ENCODE results near the gene NRIP1. TPM values are rescaled to one million over a fixed set of nuclear protein-coding genes. Genes with fewer than 3 reads are reported as not detected.

NRIP1 gene
- polyA plus RNA-seq, 1 donor = 56.8 TPM

DNA sequence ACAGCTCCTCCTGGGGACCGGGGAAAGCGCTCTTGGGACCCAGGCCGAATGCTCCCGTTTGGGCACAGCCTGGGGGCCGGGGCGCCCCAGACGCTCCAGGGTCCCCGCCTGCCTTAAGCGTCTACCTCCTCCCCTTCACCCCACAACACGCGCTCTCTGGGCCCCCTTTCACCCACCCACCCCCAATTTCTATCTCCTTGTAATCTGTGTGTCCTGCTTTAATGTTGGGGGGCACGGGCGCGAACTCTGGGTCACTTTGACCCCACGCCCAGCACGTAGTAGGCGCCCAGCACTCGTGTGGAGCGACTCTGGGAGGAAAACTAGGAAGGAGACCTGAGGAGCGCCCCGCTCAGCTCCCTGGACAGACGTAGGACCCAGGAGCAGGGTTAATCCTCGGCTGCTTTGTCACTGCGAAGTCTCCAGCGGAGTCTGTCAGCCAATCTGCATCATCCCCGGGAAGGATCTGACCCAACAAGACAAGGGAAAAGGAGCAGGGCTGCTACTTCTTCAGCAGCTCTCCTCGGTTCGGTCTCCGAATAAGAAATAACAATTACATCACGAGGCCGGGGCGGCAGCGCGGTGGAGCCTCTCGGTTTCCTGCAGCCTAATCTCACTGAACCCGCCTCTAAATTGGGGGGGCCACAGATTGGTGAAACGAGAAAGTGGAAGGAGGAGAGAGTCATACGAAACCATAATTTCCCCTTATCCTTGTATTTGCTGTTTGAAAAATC is 757 bp upstream of the NRIP1 start:
- peak; percentile 90 for DNase-seq

DNA sequence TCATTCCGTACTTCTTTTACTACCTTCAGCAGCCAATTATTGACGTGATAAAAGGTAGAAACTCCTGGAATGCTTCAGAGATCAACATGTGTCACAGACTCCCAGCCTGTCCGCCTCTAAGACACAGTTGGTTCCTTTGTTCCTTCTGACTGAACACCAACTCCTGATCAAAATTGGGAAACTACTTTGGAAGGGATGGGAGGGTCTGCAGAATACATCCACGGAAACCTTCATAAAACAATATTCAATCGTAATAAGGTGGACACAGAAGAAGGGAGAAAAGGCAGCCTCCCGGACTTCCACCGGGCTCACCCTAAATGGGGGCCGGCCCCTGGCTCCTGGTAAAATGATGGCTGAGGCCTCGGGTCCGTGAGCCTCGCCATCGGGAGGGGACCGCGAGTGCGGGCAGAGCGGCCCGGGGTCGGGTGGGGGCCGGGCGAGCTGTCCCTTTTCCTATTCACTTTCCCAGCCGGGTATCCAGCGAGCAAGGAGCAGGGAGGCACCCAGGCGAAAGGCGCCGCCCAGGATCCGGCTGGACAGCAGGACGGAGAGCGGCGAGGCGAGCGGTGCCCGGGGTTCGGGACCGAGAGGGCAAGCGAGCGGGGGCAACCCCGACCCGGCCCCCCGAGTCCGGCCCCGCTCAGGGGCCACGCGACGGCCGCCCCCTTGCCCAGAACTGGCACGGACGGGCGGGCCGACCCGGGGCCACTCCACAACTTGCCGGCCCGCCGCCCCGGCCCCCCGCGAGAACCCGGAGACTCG is 805 bp downstream of the NRIP1 start:
- DNase-seq = peak; percentile 58

DNA sequence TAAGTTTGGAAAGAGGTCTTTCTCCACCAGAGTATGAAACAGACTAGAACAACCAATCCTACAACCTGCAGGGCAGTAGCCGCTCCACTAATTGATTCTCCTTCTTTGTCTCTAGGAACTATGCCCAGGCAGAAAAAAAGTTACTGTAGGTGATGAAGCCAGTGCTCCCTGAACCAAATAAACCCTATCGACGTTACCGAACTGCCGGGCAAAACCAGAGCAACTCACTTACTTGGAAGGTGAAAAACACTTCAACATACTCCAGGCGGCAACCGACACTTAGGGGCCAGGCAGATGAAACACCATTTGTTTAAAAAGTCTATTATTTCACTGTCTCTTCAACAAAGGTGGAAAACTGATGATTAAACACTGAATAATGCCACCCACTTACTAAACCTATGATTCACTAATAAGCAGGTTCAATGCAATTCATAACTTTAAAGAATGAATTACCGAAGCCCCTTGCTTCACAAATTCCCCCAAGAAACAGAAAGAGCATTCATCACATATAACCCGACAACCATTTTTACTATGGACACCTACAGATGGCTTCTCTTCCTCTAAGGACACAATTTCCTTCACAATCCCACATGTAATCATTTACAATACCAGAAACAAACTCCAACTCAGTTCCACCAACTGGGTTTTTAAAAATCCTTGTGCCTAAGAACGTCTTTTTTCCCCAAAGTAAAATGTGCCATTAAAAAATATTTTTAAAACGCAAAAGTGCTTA is 1.6 kb downstream of the NRIP1 start:
- no peak for DNase-seq

DNA sequence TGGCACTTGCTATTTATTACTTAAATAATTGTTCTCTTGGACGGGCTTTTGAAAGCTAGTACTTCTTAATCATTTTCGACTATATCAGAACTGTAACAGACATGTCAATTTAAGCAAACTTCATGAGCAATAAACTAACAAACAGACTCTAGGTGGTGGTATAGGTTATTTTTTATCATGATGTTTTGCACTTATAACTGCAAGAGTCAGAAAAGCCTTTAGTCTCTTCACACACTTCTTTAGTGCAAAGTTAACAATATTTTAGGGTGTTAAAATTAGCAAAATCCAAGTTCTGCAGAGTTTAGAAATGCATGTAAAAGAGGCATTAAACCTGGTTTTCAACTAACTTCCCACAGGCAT is 2.2 kb downstream of the NRIP1 start:
- no peak for DNase-seq

DNA sequence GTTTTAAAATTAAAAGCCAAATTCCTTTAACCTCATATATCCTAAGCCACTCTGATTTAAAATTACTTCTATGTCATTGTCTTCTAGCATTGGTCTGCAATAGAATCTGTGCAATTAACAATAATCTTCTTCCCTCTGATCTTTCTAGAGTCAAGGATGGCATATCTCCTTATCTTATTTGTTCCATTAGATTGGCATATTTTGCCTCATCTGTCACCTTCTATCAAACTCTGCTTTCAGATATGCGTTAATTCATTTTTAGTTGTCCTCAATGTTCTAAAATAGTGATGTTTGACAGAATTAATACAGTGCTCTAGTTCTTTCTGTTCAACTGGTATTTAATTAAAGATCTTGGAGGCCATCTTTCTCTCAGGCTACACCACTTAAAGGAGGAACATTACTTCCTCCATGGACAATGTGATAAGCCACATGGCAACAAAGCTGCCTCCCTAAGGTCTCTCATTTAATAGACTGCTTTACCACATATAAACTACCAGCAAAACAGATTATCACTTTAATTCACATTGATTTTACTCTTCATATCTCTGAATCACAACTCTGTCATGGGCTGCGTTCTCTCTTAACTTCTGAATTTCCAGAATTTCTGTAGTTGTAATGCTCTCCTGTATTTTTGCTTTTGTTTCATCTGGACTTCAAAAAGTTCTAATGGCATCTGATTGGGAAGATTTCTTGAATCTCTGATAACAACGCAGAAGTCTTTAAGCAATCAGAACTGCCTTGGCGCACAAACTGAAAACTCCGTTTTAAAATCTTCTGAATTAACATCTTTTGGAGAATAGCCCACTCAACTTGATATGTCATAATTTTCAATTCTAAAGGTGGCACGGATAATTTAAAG is 2.8 kb downstream of the NRIP1 start:
- DNase-seq = no peak

DNA sequence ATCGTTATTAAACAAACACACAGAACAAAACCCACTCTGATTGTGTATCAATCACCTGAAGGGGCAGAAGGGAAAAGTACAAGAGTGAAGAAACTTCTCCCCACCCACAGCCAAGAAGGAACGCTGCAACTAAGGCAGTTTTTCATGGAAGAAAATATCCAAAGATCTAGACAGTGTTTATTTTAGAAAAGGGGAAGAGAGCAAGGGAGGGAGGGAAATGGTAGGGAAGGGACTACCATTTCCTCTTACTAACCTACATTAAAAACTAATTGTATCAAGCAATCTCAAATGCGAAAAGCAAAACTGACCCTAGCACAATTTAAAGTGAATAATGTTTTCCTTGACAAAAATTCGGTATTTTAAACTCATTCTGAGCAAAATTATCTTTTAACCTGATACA is 3.5 kb downstream of the NRIP1 start:
- no peak for DNase-seq

DNA sequence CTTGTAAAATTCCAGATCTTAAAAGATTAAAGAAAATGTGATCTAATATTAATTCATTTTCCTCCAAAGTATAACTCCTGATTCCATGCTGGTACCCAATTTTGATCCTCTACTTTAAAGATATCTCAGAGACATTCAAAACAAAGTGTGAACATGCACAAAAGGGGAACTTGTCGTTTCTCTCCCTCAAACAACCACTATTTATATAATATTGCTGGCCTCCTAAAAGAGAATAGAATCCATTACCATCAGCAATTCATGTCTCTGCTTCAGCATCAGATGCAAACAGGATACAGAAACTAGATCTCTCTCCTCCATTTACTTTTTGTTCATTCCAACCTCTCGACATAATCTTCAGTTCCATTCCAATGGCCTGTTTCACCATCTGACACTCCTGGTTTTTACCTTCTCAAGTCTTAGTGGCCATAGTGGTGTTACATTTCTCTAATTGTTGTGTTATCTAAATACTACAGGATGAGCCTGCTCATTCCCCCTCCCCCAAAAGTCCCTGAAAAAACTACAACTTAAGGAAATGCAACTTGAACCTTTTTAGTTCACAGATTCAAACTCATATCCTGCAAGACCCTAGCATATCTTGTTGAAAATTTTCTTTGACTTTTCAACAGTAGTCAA is 4.1 kb downstream of the NRIP1 start:
- no peak for DNase-seq

DNA sequence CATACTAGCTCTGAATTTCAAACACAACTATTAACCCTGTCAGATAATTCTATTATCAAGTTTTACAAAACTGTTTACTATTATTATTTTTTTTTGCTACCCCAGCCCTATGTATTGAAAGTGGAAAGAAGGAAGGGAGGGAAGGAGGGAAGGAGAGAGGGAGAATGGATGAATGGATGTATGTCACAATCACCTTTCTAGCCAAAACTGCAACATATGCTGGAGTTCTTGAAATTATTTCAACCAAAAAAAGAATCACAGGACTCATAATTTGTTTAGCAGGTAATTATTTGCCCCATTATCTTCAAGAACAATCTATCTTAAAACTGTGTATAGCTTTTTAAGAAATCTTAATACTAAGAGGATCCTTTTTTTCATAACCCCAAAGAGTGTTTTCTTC is 5.4 kb downstream of the NRIP1 start:
- DNase-seq = no peak

DNA sequence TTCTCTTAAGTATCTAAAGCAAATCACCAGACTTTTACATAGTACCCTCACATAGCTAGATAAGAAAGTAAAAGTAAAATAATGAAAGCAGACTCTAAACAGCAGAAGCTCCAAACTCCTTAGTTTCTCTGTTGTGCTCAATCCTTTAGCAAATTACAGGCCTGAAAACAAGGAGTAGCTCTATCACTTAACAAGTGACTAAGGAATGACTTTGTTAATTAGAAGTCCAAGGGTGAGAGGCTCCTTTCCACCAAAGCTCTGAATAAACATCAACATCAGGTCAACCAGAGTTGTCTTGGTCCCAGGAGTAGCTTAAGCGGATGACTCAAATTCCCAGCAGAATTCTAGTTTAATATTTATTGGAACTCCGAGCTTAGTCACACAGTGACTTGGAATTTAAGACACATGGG is 5.9 kb downstream of the NRIP1 start:
- no peak for DNase-seq

DNA sequence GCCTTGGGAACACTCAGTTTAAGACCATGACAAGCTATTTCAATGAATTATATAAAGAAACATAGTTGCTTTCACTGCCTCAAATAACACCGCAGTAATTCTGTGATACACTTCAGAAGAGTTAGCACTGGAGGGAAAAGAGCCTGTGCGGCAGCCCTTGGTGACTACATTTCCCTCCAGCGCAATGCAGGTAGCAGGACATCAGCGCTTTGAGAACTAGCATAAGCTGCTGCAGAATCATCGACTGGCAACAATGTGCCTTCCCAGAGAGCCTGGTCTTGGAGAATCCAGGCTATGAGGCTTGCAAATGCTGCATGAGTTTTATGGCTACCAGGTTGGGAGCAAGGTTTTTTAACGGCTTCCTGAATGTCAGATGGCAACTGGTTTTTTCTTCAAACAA is 7.5 kb downstream of the NRIP1 start:
- no peak for DNase-seq

DNA sequence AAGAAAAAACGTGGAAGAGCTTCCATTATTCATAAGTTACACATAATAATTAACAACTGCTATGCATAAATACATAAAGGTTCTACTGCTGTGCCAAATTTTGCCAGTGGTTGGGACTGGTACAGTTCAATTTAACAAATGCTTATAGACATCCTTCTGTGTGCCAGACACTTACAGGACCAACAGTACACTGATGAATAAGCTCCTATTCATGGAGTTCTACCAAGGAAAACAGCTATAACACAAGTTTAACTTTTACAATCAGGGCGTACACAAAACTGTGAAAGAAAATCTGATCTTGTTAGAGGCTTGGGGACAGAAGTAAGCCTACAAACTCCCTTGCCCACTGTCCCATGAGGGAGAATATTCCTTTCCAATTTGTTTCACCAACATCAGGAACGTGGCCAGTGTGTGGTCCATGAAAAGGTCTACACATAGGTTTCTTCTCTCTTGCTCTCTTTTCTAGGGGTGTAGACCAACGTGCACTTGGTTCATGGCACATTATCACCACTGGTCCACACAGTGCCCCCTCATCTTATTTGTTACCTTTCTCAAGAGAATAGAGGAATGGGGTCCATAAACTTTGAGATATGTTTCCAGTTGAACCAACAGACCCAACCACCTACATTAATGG is 10.1 kb downstream of the NRIP1 start:
- DNase-seq = no peak

DNA sequence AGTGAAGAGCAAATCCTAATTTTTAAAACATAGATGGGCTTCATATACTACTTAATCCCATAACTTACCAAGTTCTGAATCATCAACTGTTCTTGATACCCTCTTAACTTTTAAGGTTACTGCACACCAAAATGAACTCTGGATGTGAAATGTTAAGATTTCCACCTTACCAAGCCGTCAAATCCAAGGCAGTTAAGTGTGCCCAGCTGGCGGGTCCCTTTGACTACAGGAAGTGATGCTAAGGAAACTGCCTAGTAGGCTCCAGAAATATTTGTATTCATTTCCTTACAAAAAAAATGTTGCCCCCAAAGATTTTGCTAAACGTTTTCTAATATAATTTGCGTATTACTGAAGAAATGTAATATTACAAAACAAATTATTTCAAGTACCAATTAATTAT is 10.7 kb downstream of the NRIP1 start:
- no peak for DNase-seq

DNA sequence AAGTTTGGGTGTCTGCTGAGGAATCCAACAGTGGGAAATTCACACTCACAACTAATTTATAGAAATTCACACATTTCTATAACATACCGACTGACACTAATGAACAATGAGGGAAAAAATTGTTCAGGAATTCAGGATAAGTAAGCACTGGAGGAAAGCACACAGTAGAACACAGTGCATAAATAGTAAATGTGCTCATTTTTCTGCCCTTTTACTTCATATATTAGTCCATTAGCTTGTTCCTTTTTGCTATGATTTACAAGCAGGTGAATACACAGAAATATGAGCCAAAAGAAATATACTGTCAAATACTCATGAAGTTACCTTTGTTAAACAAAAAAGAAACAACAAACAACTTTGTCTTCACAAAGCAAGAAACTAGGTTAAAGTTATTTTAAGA is 11.3 kb downstream of the NRIP1 start:
- no peak for DNase-seq

DNA sequence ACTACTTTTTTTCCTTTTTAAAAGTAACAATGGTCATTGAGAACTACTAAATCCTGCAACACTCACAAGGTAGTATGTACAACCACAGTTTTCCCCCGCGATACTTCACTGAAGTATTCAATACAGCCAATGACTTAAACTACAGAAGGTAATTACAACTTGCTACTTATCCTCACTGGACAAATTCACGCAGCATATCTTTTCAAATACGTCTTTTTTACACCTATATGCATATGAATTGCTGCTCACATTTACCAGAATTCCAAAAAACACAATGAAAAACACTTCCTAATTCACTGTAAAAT is 12.4 kb downstream of the NRIP1 start:
- DNase-seq = no peak

DNA sequence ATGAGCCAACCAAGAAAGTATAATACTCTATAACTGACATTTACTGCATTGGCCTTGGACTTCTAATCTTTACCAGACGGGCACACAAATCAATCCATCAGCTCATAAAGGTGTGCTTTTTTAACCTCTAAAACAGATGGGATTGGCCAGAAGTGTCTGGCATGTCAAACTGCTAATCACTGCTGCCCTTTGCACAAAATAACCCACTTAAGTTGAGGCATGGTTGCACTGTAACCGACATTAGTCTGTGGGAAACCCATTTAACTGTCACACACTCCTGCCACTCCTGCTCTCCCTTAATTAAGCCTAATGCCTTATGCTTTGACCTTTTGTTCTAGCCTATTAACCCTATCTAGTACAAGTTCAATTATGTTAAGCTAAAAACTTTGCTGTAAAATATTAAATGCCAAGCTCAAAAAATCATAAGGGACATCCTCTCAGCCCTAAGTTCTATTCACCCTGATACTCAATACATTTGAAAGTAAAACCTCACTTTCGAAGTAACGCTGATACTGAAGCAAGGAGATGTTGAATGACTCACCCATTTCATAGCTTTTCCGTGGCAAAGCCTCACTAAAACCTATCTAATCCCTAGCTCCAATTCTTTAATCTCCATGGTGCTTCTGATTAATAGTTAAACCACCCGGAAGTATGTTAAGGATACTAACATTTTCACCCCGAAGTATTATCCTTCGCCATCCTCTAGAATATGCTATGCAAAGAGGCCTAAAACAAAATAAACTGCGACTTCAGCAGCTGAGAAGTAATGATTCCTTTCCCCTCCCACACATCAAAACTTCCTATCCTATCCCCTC is 12.9 kb downstream of the NRIP1 start:
- DNase-seq = no peak

DNA sequence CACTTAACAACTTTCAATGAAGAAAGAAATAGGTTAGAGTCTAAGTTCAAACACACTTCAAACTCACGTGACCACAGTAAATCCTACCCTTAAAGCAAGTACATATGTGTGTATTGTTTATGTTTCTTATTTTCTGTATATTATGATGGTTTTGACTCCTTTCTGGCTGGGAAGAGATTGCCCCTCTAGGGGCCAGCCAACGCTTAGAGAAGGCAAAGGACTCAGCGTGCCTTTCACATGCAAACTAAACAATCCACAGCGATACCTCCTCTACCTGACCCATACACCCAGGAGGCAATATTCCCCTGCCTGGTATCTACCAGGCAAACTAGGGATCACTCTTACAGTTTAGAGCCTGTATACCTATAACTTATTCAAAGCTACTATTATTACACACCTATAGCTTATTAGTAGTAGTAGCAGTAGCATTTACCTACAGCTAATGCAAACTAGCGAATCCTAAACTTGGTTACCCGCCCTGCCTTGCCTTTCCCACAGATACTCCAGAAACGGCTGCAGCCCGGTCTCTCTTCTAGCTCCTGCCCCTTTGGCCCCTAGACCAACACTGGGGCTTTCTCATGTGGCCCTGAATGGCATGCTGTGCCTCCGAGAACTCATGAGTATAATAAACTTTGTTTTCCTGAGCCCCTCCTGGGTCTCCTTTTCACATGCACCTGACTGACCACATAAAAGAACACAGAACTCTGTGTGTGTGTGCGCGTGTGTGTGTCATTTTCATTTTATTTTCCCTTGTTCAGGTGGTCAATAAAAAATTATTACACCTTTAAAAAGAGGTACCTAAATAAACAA is 14.0 kb downstream of the NRIP1 start:
- no peak for DNase-seq

DNA sequence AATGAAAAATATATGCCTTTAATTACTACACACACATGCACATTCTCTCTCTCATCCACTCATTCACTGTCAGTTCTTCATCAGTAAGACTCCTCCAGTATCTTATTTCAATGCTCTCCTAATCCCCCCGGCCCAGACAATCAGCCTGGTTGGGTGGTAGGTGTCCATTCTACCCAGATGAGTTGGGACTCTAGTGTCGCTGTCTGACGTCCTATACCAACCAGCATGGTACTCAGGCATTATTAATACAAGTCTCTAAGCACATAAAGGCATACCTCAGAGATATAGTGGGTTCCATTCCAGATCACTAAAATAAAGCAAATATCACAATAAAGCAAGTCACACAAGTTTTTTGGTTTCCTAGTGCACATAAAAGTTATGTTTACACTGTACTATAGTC is 19.8 kb downstream of the NRIP1 start:
- no peak for DNase-seq

DNA sequence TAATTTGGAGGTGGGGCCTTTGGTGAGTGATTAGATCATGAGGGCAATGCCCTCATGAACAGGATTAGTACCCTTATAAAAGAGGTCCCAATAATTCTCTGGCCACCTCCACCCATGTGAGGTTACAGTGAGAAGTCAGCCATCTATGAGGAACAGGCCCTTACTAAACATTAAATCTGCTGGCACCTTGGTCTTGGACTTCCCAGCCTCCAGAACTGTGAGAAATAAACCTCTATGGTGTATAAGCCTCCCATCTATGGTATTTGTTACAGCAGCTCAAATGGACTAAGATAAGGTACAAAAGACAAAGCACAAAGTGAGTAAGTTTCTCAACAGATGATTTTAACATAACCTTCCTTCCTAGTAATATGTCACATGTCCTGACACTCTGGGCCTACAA is 22.3 kb downstream of the NRIP1 start:
- no peak for DNase-seq

DNA sequence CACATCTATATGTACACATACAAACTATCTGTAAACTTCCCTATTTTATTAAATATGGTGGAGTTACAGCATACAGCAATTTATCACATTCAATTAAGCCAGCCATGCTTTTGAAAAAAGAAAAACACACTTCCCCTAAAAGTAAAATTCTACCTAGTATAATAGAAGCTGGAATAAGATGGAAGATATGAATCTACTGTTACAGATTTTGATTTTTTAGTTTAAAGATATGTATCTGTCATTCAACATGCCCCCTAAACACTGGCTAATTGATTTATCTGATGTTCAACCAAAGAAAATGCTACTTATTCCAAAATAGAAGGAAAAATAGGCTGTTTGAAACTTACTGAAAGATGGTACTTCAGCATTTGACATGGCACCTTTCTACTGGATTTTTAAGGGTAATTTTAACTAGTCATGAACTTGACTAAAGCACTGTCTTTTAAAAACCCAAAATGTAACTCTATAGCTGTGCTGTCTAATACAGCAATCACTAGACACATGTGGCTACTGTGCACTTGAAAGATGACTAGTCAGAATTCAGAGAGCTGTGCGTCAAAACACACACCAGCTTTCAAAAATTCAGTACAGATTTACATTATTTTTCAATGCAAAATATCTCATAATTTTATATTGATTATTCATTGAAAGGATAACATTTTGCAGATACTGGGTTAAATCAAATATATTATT is 25.0 kb downstream of the NRIP1 start:
- no peak for DNase-seq

DNA sequence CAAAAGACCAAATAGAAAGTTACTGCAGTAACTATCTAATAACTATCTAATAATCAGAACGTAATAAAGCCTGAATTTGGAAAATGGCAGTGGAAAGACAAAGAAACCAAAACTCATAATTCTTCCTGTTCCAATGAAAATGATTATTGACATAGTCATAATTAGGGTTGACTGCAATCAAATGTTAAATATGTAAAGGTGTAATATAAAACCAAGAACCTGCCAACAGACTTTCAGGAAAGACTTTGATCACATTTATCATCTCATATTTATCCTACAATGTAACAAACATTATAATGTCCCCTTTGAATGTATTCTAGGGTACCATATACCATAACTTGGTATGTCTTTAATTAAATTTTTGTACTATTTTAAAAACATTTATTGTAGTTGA is 26.9 kb downstream of the NRIP1 start:
- no peak for DNase-seq
